NAMALWA (cell line): ENCODE results near the gene ARHGEF39.

Experiments used
- DNase-seq: peaks from one replicate; pipeline ENCODE4 v3.0.0-alpha.2; 2015; ENCODE audit warnings: low spot score

The ARHGEF39 gene

GRCh38 chr9:35664531-35665470, at the start of gene ARHGEF39:
ARHGEF39 (minus strand) TSS chr9:35665195; CDS start chr9:35665169, 26 bp downstream.
- peak; percentile 65 for DNase-seq

- DNase-seq: no peak
These were observed 49.1 kb upstream of the ARHGEF39 start for GRCh38 chr9:35714123-35714522.

- DNase-seq: no peak
These were observed 48.6 kb upstream of the ARHGEF39 start for GRCh38 chr9:35713578-35713977.

GRCh38 chr9:35712762-35713400, 47.9 kb upstream of the ARHGEF39 start:
- no peak for DNase-seq

GRCh38 chr9:35711501-35712428, 46.8 kb upstream of the ARHGEF39 start:
- DNase-seq: no peak

GRCh38 chr9:35710818-35711500, 46.0 kb upstream of the ARHGEF39 start:
- DNase-seq: no peak

- no peak for DNase-seq
These were observed 43.2 kb upstream of the ARHGEF39 start for GRCh38 chr9:35708146-35708545.

- DNase-seq: no peak
These were observed 42.0 kb upstream of the ARHGEF39 start for GRCh38 chr9:35706951-35707350.

GRCh38 chr9:35705836-35706430, 40.9 kb upstream of the ARHGEF39 start:
- no peak for DNase-seq

GRCh38 chr9:35705372-35705771, 40.4 kb upstream of the ARHGEF39 start:
- DNase-seq: no peak

- DNase-seq: no peak
These were observed 39.1 kb upstream of the ARHGEF39 start for GRCh38 chr9:35703906-35704672.

- DNase-seq: no peak
These were observed 37.7 kb upstream of the ARHGEF39 start for GRCh38 chr9:35702696-35703095.

GRCh38 chr9:35700942-35701341, 35.9 kb upstream of the ARHGEF39 start:
- no peak for DNase-seq

- DNase-seq: no peak
These were observed 35.0 kb upstream of the ARHGEF39 start for GRCh38 chr9:35700031-35700430.

- DNase-seq: no peak
These were observed 33.2 kb upstream of the ARHGEF39 start for GRCh38 chr9:35698231-35698630.

- DNase-seq: no peak
These were observed 32.5 kb upstream of the ARHGEF39 start for GRCh38 chr9:35697486-35697885.

- peak; percentile 76 for DNase-seq
These were observed 31.7 kb upstream of the ARHGEF39 start for GRCh38 chr9:35696520-35697215.

- DNase-seq: no peak
These were observed 31.0 kb upstream of the ARHGEF39 start for GRCh38 chr9:35695943-35696401.

GRCh38 chr9:35691757-35692301, 26.8 kb upstream of the ARHGEF39 start:
- no peak for DNase-seq

- DNase-seq: no peak
These were observed 26.3 kb upstream of the ARHGEF39 start for GRCh38 chr9:35691334-35691650.
